ENCODE results near the gene MITD1. TPM values are rescaled to one million over a fixed set of nuclear protein-coding genes. Genes with fewer than 3 reads are reported as not detected.
"Not testable (repeated sequence)": the region's sequence is repeated elsewhere in the genome, so short reads cannot be mapped to it uniquely, and the experiment has no call there.

Gene MITD1
- total RNA-seq, 1 experiment from 2014 or later: 29.7 TPM

- peaks cover 39% of the 10 kb centered on the region for H3K36me3 ChIP-seq
- no peak overlapping the region for H3K4me3 ChIP-seq
- no peaks in the 10 kb centered on the region for H3K27me3 ChIP-seq
- no peaks in the 10 kb centered on the region for H3K9me3 ChIP-seq
- no peak for DNase-seq
These were observed 11.3 kb downstream of the MITD1 start for GRCh38 chr2:99169534-99169933.

GRCh38 chr2:99166218-99166617 is 14.6 kb downstream of the MITD1 start:
- Histone ChIP-seq H3K4me3 (no peak overlapping the region), H3K36me3 (peaks cover 34% of the 10 kb centered on the region), H3K27me3 (no peaks in the 10 kb centered on the region), H3K9me3 (no peaks in the 10 kb centered on the region)
- DNase-seq: no peak

- Histone ChIP-seq H3K4me3 (no peak overlapping the region), H3K27me3 (no peaks in the 10 kb centered on the region), H3K9me3 (no peaks in the 10 kb centered on the region), H3K36me3 (peaks cover 18% of the 10 kb centered on the region)
- DNase-seq: no peak
These were observed 21.3 kb downstream of the MITD1 start for GRCh38 chr2:99159594-99159993.

GRCh38 chr2:99158599-99158998 is 22.3 kb downstream of the MITD1 start:
- Histone ChIP-seq H3K4me3 (no peak overlapping the region), H3K36me3 (peaks cover 18% of the 10 kb centered on the region), H3K9me3 (no peaks in the 10 kb centered on the region), H3K27me3 (no peaks in the 10 kb centered on the region)
- DNase-seq: no peak

GRCh38 chr2:99156891-99157290 is 24.0 kb downstream of the MITD1 start:
- DNase-seq: no peak

GRCh38 chr2:99154643-99155536 is 26.0 kb downstream of the MITD1 start, which contains the start of the genes LIPT1 and TSGA10:
Gene LIPT1, plus strand, starts transcription at chr2:99154967. Its CDS starts 6,991 bp downstream, at chr2:99161958.
Gene TSGA10, minus strand, starts transcription at chr2:99154942. Its CDS starts 45,503 bp downstream, at chr2:99109439.
- no peaks in the 10 kb centered on the region for H3K9me3 ChIP-seq
- DNase-seq: peak; percentile 90
- no peaks in the 10 kb centered on the region for H3K27me3 ChIP-seq
- peaks cover 10% of the 10 kb centered on the region for H3K36me3 ChIP-seq
- peak within 1 kb of the TSS; percentile 79 for H3K4me3 ChIP-seq

More at GRCh38 chr2:99156891-99157290, 24.0 kb downstream of the MITD1 start:
- peaks cover 15% of the 10 kb centered on the region for H3K36me3 ChIP-seq
- H3K4me3 ChIP-seq: no peak overlapping the region
- no peaks in the 10 kb centered on the region for H3K9me3 ChIP-seq
- no peaks in the 10 kb centered on the region for H3K27me3 ChIP-seq

- no peak for DNase-seq
These were observed 26.8 kb downstream of the MITD1 start for GRCh38 chr2:99153921-99154604.

GRCh38 chr2:99152199-99152895 is 28.5 kb downstream of the MITD1 start:
- peaks cover 9% of the 10 kb centered on the region for H3K36me3 ChIP-seq
- H3K4me3 ChIP-seq: no peak overlapping the region
- no peaks in the 10 kb centered on the region for H3K27me3 ChIP-seq
- H3K9me3 ChIP-seq: no peaks in the 10 kb centered on the region
- no peak for DNase-seq

More at GRCh38 chr2:99153921-99154604, 26.8 kb downstream of the MITD1 start:
- Histone ChIP-seq H3K27me3 (no peaks in the 10 kb centered on the region), H3K4me3 (peak overlapping the region; percentile 79), H3K9me3 (no peaks in the 10 kb centered on the region), H3K36me3 (peaks cover 10% of the 10 kb centered on the region)

GRCh38 chr2:99150706-99151105 is 30.2 kb downstream of the MITD1 start:
- Histone ChIP-seq H3K9me3 (no peaks in the 10 kb centered on the region), H3K4me3 (no peak overlapping the region), H3K36me3 (no peaks in the 10 kb centered on the region), H3K27me3 (no peaks in the 10 kb centered on the region)
- DNase-seq: no peak

- peaks cover 17% of the 10 kb centered on the region for H3K27me3 ChIP-seq
- H3K9me3 ChIP-seq: no peaks in the 10 kb centered on the region
- peak within 1 kb of the TSS; percentile 66 for H3K4me3 ChIP-seq
- H3K36me3 ChIP-seq: no peaks in the 10 kb centered on the region
- peak; percentile 77 for DNase-seq
These were observed 39.4 kb downstream of the MITD1 start, which contains the start of gene C2orf15 for GRCh38 chr2:99141110-99142108. Gene C2orf15, plus strand, starts transcription at chr2:99141707. Its CDS starts 8,852 bp downstream, at chr2:99150559.

- DNase-seq: no peak
- no peaks in the 10 kb centered on the region for H3K36me3 ChIP-seq
- peaks cover 17% of the 10 kb centered on the region for H3K27me3 ChIP-seq
- no peaks in the 10 kb centered on the region for H3K9me3 ChIP-seq
- H3K4me3 ChIP-seq: peak overlapping the region; percentile 66
These were observed 40.1 kb downstream of the MITD1 start for GRCh38 chr2:99140860-99141109.

GRCh38 chr2:99140056-99140859 is 40.6 kb downstream of the MITD1 start:
- Histone ChIP-seq H3K27me3 (peaks cover 17% of the 10 kb centered on the region), H3K9me3 (no peaks in the 10 kb centered on the region), H3K36me3 (no peaks in the 10 kb centered on the region), H3K4me3 (peak overlapping the region; percentile 66)
- DNase-seq: no peak

GRCh38 chr2:99139003-99139402 is 41.9 kb downstream of the MITD1 start:
- Histone ChIP-seq H3K36me3 (no peaks in the 10 kb centered on the region), H3K27me3 (peaks cover 17% of the 10 kb centered on the region), H3K9me3 (no peaks in the 10 kb centered on the region), H3K4me3 (no peak overlapping the region)
- no peak for DNase-seq

GRCh38 chr2:99135044-99135556 is 45.8 kb downstream of the MITD1 start:
- H3K4me3 ChIP-seq, H3K27me3 ChIP-seq, DNase-seq, H3K36me3 ChIP-seq, H3K9me3 ChIP-seq: not testable (repeated sequence)

- Histone ChIP-seq H3K9me3 (peaks cover 4% of the 10 kb centered on the region; the same call in 1 of the 2 replicates), H3K36me3 (no peaks in the 10 kb centered on the region), H3K4me3 (no peak overlapping the region), H3K27me3 (peaks cover 5% of the 10 kb centered on the region; the same call in 1 of the 2 replicates)
- no peak for DNase-seq
These were observed 52.9 kb downstream of the MITD1 start for GRCh38 chr2:99127981-99128380.
